Heart left ventricle (tissue), 13 donors: ENCODE data around the gene KCNQ1.

Source experiments
- CTCF ChIP-seq, 12 donors: fragments of 200-600 bp; sonication (generic) in 4 of 12; IDR thresholded peaks; one replicate each; pipeline versions ENCODE4 v1.5.0 to v1.8.0; 2018 to 2022; ENCODE audit warnings: antibody characterized with exemption in 12 of 12, mild to moderate bottlenecking in 5 of 12
- POLR2A ChIP-seq, 2 donors: fragments of 450-650 bp; IDR thresholded peaks; one replicate each; pipeline ENCODE4 v1.6.1; 2017; ENCODE audit warnings: antibody characterized with exemption in 2 of 2, mild to moderate bottlenecking in 2 of 2, moderate library complexity in 2 of 2
- donor health status: ischemic (EF 13 %, LVEDD 7.1; RV severe dilation, severe dysfunction).
- donor health status: DM: no; HTN: yes; CAD: no.
- donor health status: DM: no; HTN: no; CAD: no.
- donor health status: ischemic (EF 25% LVEDD 6.9; RV normal size, moderate dysfunction).
- donor health status: ischemic (EF 25% LVEDD 5.7; RV mildly dilated, moderate dysfunction).
- donor health status: ischemic (EF 35%, LVEDD 5.7; RV mildly dilated, moderate dysfunction).
- donor health status: nonischemic (EF 11% LVEDD 7.7; RV severe dilation, severe dysfunction).
- donor health status: DM: yes; HTN: yes; CAD: no.
- donor health status: PGD.
- donor health status: ischemic (EF 29% LVEDD 5.4; RV normal size, mild dysfunction).
- donor health status: nonischemic (EF 23%, LVEDD 6.1; RV moderate dilation, normal function).

- TF ChIP-seq CTCF (IDR thresholded peaks at IDR 0.05) (no peak), POLR2A (IDR thresholded peaks at IDR 0.05) (no peak)
Observed at GRCh38 chr11:2714871-2715270, 270.1 kb downstream of the KCNQ1 start.
